GM18526 (cell line): Measurements from ENCODE around the gene FKBP3.

Source experiments
- POLR2A ChIP-seq: IDR thresholded peaks from 3 replicates; pipeline ENCODE4 v1.6.1; 2011; ENCODE audit not compliant: insufficient read length; ENCODE audit errors: extremely low read depth

The FKBP3 gene

DNA sequence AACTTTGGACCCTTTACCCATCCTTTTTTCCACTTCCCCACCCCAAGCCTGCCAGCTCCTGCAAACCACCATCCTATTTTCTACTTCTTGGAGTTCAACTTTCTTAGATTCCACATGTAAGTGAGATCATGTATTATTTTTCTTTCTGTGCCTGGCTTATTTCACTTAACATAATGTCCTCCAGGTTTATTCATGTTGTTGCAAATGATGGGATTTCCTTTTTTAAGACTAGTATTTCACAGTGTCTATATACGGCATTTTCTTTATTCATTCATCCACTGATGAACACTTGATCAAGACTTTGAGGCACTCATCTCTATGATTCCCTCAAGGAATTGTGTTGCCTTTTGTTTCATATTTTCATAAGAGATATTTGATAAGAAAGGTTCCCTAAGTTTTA, 56.0 kb downstream of the FKBP3 start:
- no peak for TF ChIP-seq POLR2A

GRCh38 chr14:45073231-45073879, 60.9 kb downstream of the FKBP3 start:
- TF ChIP-seq POLR2A = no peak

DNA sequence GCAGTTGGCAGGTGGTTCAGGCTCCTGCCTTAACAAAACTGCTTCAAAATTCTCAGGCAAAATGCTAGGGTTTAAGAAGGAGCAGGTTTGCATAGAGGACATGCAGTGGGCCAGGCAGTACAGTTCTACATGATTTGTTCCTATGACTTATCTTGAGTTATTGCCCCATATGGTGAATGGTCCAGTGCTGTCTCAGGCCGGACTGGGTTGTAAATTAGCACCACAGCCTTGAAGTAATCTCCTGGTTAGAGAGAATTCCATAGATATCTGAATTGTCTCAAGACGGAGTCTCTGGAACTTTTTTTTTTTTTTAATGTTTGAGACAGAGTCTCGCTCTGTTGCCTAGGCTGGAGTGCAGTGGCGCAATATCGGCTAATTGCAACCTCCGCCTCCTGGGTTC, 62.2 kb downstream of the FKBP3 start:
- TF ChIP-seq POLR2A = no peak

GRCh38 chr14:45070215-45070614, 64.1 kb downstream of the FKBP3 start:
- no peak for TF ChIP-seq POLR2A

- no peak for TF ChIP-seq POLR2A
Measured at GRCh38 chr14:45068396-45068795, 65.9 kb downstream of the FKBP3 start.

DNA sequence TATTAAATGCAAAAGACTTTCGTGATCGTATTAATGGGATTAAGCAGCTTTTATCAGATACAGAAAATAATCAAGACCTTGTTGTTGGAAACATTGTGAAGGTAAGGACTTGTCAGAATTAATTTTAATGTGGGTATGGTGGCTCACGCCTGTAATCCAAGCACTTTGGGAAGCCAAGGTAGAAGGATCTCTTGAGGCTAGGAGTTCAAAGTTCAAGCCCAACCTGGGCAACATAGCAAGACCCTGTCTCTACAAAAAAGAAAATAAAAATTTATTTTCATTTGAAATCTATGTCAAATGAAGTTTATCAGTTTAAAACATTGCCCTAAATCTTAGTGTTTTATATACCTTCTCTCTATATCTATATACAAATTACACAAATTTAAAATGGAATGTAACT, 67.6 kb downstream of the FKBP3 start:
- no peak for TF ChIP-seq POLR2A

DNA sequence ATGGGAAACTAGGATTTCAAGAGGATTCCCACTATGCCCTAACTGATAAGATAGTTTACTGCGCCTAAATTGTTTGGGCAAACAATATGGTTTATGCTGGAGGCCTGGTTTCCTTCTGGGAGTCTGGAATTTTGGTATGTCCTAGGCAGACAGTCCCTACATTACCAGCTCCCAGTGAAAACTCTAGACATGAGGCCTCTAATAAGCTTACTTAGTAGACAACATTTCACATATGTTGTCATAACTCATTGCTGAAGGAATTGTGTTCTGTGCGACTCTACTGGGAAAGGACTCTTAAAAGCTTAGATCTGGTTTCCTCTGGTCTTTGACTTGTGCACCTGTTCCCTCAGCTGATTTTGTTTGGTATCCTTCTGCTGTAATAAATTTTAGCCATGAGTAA, 68.3 kb downstream of the FKBP3 start:
- TF ChIP-seq POLR2A = no peak
